OCI-LY3 (cell line): ENCODE measurements around the gene SCYGR2.

Experiments used
- CTCF ChIP-seq: fragments of 200-600, 300-600 bp; sonication (generic); IDR thresholded peaks from 2 replicates; pipeline ENCODE4 v1.5.1; 2014; ENCODE audit warnings: antibody characterized with exemption, low read length, low read depth
- EZH2phosphoT487 ChIP-seq: fragments of 200-600 bp; shearing (Covaris generic); IDR thresholded peaks from 2 replicates; pipeline ENCODE4 v1.6.1; 2018; ENCODE audit warnings: antibody characterized with exemption, mixed run types, low read depth

GRCh38 chr2:227566012-227566411 lies 32.7 kb upstream of the SCYGR2 start:
- TF ChIP-seq CTCF, result no peak
- no peak for TF ChIP-seq EZH2phosphoT487
